IPS-NIHi7 (cell line): ENCODE measurements around the gene SLC12A8.

Source experiments
- DNase-seq: peaks from one replicate; pipeline ENCODE4 v3.0.0; 2012; ENCODE audit warnings: mixed read lengths; ENCODE audit errors: extremely low spot score

SLC12A8 gene

DNA sequence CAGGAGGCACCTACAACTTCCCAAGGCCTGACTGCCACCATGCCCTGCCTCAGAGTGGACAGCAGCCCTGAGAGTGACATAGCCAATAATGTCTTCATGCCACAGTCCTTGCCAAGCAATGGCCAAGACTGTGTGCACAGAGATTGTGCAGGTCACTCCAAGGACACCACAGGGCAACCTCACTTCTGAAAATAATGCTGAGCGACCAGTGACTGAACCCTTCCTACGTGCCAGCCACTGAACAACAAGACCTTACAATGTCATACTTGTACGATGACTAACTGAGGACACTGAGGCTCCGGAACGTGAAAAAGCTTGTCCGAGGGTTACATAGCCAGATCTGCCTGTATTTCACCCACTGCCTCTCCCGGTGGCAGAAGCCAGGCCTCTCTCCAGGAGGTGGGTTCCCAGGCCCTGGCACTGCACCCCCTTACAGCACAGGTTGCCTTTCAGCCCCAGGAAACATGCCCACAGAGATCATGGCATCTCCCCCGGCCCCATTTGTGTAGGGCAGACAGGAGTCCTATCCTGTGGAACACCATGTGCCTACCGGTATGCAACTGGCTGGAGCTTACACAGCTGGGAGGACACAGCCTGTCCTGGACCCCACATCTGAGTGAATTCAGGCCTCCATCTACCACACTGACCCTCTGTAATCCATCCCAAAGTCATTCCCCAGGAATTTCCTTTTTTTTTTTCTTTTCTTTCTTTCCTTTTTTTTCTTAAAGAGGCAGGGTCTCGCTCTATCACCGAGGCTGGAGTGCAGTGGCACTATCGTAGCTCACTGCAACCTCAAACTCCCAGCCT is 72.3 kb downstream of the SLC12A8 start:
- no peak for DNase-seq

- no peak for DNase-seq
Measured at GRCh38 chr3:125139386-125139785, 73.2 kb downstream of the SLC12A8 start.

GRCh38 chr3:125137358-125138033 is 75.1 kb downstream of the SLC12A8 start:
- DNase-seq: no peak

GRCh38 chr3:125136966-125137357 is 75.6 kb downstream of the SLC12A8 start:
- DNase-seq: no peak

GRCh38 chr3:125136515-125136914 is 76.0 kb downstream of the SLC12A8 start:
- no peak for DNase-seq

DNA sequence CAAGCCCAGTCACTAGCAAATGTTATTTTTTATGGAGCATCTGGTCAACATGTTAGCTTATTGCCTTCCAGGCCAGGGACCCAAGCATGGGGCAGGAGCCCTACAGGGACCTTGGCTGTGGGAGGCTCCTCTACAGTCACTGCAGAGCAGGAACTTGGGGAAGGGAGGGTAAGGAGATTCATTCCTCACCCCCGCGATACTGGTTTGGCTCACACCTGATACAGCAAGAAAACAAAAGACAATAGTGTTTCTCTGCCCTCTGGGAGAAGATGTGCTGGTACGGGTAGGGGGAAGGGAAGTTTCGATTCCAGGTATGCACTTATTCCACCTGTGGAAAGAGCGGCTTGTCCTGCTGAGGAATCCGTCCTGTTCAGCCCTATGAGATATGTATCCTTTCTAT is 77.6 kb downstream of the SLC12A8 start:
- no peak for DNase-seq

DNA sequence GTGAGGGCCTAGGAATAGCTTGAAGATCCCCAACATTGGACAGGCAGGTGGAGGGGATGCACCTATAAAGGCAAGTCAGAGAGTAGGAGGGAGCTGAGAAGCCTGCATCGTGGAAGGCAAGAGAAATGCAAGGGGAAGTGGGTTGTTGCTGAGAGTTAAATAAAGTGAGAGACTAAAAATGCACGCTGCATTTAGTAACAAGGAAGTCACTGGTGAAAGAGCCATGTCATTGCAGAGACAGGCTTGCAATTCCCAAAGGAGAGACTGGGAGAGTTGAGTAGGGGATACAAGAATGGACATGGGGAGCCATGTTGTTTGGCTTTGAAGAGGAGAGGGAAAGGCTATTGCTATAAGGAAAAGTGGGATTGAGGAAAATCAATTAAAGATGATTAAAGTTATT is 79.7 kb downstream of the SLC12A8 start:
- no peak for DNase-seq

DNA sequence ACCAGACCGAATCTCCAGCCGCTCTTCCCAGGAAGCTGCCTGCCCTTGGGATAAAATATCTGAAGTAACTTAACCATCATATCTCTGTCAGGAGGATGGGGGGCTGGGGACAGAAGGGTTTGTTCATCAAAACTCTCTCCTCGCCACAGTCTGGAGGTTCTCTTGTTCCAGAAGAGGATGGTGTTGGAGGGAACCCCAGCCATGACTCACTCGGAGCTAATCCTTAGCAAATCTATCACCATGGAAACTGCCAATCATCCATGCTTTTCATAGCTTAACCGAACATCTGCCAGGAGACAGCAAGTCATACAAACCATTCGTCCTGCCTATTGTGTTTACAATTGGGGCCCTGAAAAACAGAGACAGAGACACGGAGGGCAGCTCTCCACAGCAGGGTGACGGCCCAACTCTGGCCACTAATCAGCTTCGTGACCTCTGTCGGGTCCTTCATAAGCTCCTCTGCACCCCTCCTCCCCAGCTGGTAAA is 83.0 kb downstream of the SLC12A8 start:
- DNase-seq: no peak

DNA sequence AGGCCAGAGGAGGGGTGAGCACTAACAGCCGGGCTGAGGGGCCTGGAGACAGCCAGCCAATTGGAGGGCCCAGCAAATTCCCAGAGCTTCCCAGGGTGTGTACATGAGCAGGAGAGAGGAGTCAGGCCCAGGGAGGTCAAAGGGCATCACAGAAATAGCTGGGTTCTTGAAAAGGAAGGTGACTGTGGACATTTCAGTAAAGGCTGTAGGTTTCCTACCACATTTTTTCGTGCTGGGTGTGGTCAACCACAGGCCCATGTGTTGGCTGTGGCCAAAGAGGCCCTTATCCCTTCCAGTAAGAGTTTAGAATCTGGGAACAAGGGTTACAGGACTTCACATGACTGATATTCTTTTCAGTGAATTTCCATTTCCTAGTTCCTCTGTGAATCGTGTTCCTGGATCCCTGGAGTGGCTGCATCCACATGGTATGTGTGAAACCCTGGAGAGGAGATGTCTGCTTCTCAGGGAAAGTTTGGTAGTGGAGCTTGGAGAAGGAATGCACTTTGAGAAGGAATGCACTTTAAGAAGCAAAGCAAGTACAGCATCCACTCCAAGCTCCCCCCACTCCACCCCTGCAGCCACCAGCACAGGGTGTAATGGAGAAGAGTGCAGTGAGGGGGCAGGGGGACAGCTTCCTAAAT is 83.6 kb downstream of the SLC12A8 start:
- no peak for DNase-seq

GRCh38 chr3:125126323-125126722 is 86.2 kb downstream of the SLC12A8 start:
- no peak for DNase-seq

DNA sequence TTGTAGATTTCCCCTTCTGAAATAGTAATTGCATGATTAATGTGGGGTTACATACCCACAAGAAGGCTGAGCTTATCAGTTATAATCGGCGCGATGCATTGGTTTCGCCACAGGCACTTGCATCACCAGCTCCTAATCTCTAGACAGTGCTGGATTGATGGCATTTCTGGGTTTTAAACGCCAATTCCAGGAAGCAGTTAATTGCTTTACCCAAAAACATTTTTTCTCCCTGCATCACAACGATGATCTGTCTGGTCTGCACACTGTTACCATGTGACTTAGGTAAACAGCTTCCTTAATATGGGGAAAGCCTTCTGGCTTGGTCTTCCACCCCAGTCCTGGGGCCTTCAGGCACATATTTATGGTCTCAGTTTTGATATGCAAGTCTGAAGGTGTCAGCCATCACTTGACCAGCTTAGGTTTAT is 86.7 kb downstream of the SLC12A8 start:
- no peak for DNase-seq

DNA sequence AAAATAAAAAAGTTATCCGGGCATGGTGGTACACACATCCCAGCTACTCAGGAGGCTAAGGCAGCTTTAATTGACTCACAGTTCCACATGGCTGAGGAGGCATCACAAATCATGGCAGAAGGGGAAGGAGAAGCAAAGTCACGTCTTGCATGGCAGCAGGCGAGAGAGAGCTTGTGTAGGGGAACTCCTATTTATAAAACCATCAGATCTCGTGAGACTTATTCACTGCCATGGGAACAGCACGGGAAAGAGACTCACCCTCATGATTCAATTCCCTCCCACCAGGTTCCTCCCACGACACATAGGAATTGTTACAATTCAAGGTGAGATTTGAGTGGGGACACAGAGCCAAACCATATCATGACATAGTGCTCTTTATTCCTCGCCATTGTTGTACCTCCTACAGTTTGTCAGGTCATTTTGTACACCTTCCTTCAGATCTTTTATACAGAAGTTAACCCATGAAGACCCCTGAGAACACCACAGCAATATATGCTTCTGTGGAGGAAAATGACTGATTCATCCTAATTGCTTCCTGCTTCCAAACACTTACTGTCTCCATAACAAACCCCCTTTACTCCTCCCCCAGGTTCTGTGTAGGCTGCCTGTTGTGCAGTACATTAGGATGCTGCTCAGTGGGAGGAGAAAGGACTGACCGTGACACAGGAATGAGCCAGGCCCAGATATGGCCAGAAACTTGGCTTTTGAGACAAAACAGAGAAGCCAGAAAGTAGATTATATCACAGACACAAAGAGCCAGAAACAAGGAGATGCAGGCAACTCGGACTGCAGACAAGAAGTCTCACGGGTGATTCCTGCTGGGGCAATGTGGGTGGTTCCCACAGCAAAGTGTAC is 88.9 kb downstream of the SLC12A8 start:
- no peak for DNase-seq

GRCh38 chr3:125121246-125122010 is 91.1 kb downstream of the SLC12A8 start:
- no peak for DNase-seq

DNA sequence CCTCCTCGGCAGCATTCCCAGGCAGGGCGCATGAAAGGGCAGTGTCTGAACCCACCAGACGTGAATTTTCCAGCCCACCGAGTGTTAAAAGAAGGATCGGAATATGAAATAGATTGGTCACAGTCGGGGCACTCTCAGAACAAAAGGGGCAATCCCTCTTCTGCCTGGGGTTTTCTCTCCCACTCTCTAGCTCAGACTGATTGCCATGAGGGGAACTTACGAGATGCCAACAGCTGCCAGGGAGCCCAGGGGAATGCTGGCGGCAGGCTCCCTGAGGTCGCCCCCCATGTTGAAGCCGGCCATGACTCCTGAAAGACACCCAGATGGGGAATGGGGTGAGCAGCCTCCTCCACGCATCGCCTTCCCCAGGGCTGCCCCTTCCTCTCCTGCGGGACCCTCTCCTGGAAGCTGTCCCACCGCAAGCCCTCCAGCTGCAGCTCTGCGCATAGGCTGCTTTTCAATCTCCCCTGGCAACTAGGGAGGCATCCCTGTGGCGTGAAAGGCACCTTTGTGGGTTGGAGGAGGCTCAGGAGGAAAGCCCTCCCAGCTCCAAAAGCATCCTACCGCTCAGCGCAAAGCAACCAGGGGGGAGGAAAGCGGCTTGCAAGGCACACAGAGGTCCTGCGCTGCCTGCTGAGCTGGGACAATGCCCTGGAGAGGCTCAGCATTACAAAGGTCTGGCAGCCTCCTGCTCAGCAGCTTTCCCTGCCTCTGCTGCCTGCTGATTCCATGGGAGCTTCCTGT is 92.0 kb downstream of the SLC12A8 start:
- DNase-seq: peak; percentile 88

DNA sequence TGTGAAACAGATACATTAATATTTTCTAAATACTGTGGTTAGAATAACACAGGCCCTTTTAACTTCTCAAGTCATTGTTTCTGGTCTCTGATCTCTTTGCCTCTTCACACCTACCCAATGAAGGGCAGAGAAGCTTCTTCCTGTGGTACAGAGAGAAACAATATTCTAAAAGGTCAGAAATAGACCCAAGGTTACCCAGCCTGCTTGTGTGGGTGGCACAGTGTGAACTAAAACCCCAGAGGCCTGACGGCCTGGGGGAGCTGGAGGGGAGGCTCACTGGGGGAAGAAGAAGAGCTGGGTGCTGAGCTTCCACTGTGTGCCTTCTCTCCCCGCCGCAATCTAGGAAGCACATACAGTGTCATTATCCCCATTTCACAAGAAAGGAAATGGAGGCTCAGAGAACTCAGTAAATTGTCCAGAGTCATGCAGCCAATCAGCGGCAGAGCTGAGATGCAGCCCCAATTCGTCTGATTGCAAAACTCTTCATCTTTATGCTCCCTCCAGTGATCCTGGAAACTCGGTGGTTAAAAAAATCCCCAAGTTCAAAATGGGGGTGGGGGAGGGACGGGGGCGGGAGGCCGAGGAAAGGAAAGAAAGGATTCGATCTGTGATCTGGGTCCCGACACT is 92.7 kb downstream of the SLC12A8 start:
- DNase-seq: no peak

- no peak for DNase-seq
Measured at GRCh38 chr3:125118600-125118999, 93.9 kb downstream of the SLC12A8 start.

DNA sequence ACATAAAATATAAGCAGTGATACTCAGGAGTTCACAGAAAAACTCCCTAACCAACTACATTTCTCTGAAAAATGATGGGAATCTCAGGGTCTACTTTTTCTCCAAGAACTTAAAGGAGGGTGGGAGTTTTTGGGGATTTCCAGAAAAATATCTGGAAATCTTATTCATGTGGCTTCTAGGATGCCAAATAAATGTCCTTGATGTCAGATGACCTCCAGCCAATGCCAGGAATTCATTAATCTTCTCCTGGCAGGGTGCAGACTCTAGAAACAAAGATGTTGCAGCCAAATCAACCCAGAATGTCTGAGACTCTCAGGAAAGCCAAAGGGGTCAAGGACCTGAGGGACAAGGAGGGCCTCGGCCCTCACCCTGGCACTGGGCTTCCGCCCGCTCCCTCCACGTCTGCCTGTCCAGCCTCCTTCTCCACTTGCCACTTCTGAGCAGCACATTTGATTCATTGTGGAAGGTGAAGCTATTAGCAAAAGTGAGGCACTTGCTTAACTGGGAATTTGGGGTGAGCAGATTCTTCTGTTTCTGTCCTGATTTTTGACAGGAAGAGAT is 94.8 kb downstream of the SLC12A8 start:
- no peak for DNase-seq

DNA sequence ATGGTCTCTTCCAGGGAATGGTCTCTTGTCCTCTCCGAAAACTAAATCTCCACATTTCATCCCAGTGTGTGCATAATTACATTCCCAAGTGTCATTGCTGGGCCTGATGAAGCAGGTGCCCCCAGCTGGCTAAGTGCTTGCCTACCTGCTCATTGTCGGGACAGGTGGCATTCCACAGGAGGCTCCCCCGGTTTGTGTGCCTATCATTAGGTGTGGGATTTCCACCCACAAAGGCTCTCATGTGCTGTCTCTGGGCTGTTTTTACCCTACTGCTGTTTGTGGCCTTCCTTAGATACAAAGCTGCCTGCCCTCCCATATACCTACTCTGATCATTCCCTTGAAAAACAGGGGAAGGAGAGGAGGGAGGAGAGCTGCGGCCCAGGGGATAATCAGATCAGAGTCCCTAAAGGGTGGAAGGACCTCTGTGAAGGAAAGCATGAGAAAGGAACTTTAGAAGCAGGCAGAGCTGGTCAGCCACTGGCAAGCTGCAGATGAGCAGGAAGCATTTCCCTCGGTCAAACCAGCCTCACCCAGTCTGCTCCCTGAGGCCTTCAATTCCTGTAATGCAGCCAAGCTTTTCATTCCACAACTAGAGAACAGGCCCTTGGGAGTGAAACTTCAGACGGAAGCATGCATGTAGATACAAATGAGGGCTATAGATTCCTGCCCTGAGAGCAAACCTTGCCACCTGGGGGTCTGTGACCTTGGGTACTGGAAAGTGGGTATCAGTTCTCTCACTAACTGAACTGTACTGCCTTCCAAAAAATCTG is 96.1 kb downstream of the SLC12A8 start:
- DNase-seq: no peak

- no peak for DNase-seq
Measured at GRCh38 chr3:125115640-125116039, 96.9 kb downstream of the SLC12A8 start.
